GM19395 (cell line): ENCODE results near the gene AIM2.
"Not testable (repeated sequence)": the region's sequence is repeated elsewhere in the genome, so short reads cannot be mapped to it uniquely, and the experiment has no call there.

Source experiments
- ATAC-seq: cut with Tn5 transposase; IDR thresholded peaks from one replicate; pipeline ENCODE4 v1.9.1; 2021; ENCODE audit warnings: mild to moderate bottlenecking, moderate library complexity; ENCODE audit not compliant: unreplicated experiment

The AIM2 gene

GRCh38 chr1:159076438-159077119 lies at the start of gene AIM2:
Gene AIM2 (minus strand): TSS chr1:159076766. CDS start chr1:159073499, 3,267 bp downstream.
- ATAC-seq: peak; percentile 93

- no peak for ATAC-seq
Measured at GRCh38 chr1:159123587-159123986, 47.0 kb upstream of the AIM2 start.

- ATAC-seq: peak; percentile 93
Measured at GRCh38 chr1:159122005-159122621, 45.5 kb upstream of the AIM2 start.

- peak; percentile 78 for ATAC-seq
Measured at GRCh38 chr1:159121526-159121925, 45.0 kb upstream of the AIM2 start.

- ATAC-seq: no peak
Measured at GRCh38 chr1:159120317-159120716, 43.8 kb upstream of the AIM2 start.

GRCh38 chr1:159113596-159114433 lies 37.2 kb upstream of the AIM2 start:
- no peak for ATAC-seq

GRCh38 chr1:159103021-159103420 lies 26.5 kb upstream of the AIM2 start:
- not testable (repeated sequence) for ATAC-seq

GRCh38 chr1:159100589-159100988 lies 24.0 kb upstream of the AIM2 start:
- no peak for ATAC-seq

GRCh38 chr1:159098596-159098995 lies 22.0 kb upstream of the AIM2 start:
- no peak for ATAC-seq

- no peak for ATAC-seq
Measured at GRCh38 chr1:159092036-159092760, 15.6 kb upstream of the AIM2 start.

- no peak for ATAC-seq
Measured at GRCh38 chr1:159091607-159092031, 15.1 kb upstream of the AIM2 start.

- ATAC-seq: no peak
Measured at GRCh38 chr1:159091180-159091560, 14.6 kb upstream of the AIM2 start.

- no peak for ATAC-seq
Measured at GRCh38 chr1:159090286-159091179, 14.0 kb upstream of the AIM2 start.

- peak; percentile 64 for ATAC-seq
Measured at GRCh38 chr1:159089184-159089791, 12.7 kb upstream of the AIM2 start.

- peak; percentile 67 for ATAC-seq
Measured at GRCh38 chr1:159088546-159089183, 12.1 kb upstream of the AIM2 start.

- ATAC-seq: no peak
Measured at GRCh38 chr1:159088050-159088449, 11.5 kb upstream of the AIM2 start.

- no peak for ATAC-seq
Measured at GRCh38 chr1:159084867-159085266, 8.3 kb upstream of the AIM2 start.

- ATAC-seq: no peak
Measured at GRCh38 chr1:159084152-159084551, 7.6 kb upstream of the AIM2 start.

GRCh38 chr1:159083013-159083412 lies 6.4 kb upstream of the AIM2 start:
- ATAC-seq: no peak
